Activated CD8-positive, alpha-beta T cell treated with anti-CD3 and anti-CD28 coated beads for 36 hours (primary cell): ENCODE results near the gene CDSN. TPM values are rescaled to one million over a fixed set of nuclear protein-coding genes. Genes with fewer than 3 reads are reported as not detected.

Experiments used
- ATAC-seq: fragments of 200-7000 bp; cut with Tn5 transposase; one replicate; pipeline ENCODE4 v1.10.0; 2021; ENCODE audit warnings: mild to moderate bottlenecking, moderate library complexity
- CTCF ChIA-PET: fragments of 350-600 bp; sonication (Branson Sonifier 250); formaldehyde crosslinking; loops from one replicate; lab custom pipeline; 2021; ENCODE audit warnings: antibody characterized with exemption; lab: Charles Lee
- POLR2A ChIA-PET: fragments of 350-600 bp; sonication (Branson Sonifier 250); formaldehyde crosslinking; loops from one replicate; lab custom pipeline; 2021; ENCODE audit warnings: antibody characterized with exemption; lab: Charles Lee
- DNase-seq: peaks from one replicate; pipeline ENCODE4 v3.0.0-alpha.2; 2020
- H3K27ac Mint-ChIP-seq: one replicate; pipeline ENCODE4 v1.8.0; 2021; ENCODE audit warnings: mild to moderate bottlenecking, mixed read lengths
- H3K27me3 Mint-ChIP-seq: one replicate; pipeline ENCODE4 v1.8.0; 2021; ENCODE audit warnings: mixed read lengths
- H3K36me3 Mint-ChIP-seq: one replicate; pipeline ENCODE4 v1.8.0; 2021; ENCODE audit warnings: low read depth, mixed read lengths
- H3K4me1 Mint-ChIP-seq: one replicate; pipeline ENCODE4 v1.8.0; 2021; ENCODE audit warnings: low read depth, mixed read lengths
- H3K4me3 Mint-ChIP-seq: one replicate; pipeline ENCODE4 v1.8.0; 2021; ENCODE audit warnings: mild to moderate bottlenecking, moderate library complexity, mixed read lengths
- H3K9me3 Mint-ChIP-seq: one replicate; pipeline ENCODE4 v1.8.0; 2021; ENCODE audit warnings: mixed read lengths
- CTCF ChIP-seq: fragments of 200-600 bp; IDR thresholded peaks from one replicate; pipeline ENCODE4 v1.8.0; 2022; ENCODE audit warnings: antibody characterized with exemption, mild to moderate bottlenecking
- intact Hi-C: fragments of 100-400 bp; cut with micrococcal nuclease; formaldehyde crosslinking; loops from one replicate; pipeline ENCODE4 v1.10.0; 2022
- total RNA-seq, 2 experiments: library from RNA; stranded (reverse); gene quantifications; one replicate each; pipeline ENCODE4 v1.2.3, GENCODE V29; 2021

The CDSN gene
- total RNA-seq, 2 experiments from 2014 or later: not detected

DNA sequence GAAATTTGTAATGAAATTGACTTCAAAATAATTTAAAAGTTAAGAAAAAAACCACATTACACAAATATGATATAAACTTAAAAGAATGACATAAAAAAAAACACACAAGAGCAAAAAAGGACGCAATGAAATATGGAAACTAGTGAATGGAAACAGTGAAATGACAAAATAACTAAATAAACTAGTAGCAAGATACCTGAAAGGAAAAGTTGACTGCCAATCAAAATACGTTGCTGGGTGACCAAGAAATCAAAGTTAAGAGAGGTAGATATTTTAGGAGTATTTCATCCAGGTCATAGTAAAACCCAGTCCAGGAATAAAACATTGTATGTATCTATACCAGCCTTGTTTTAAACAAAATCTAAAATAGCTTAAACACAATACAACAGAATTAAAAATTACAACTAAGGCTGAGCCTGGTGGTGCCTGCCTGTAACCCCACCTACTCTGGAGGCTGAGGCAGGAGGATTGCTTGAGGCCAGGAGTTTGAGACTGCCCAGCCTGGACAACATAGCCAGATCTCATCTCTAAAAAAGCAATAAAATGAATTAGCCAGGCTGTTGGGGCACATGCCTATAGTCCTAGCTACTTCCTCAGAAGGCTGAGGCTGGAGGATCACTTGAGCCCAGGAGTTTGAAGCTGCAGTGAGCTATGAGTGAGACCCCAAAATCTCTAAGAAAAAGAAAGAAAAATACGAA lies 29.8 kb downstream of the CDSN start:
- ATAC-seq (no peak), DNase-seq (no peak)
- no peak for TF ChIP-seq CTCF
- Mint-ChIP-seq H3K9me3 (no peaks in the 10 kb centered on the region), H3K4me3 (no peak overlapping the region), H3K27ac (no peak overlapping the region), H3K4me1 (peaks cover 26% of the 10 kb centered on the region), H3K36me3 (no peaks in the 10 kb centered on the region), H3K27me3 (no peaks in the 10 kb centered on the region)
- intact Hi-C loops: no loop called here
- POLR2A ChIA-PET: interaction anchor here (0.9 to 1.4 kb wide), 3 partner anchors 170 to 210 kb away, joined by 3 to 4 read pairs (median 4); partner anchors contain the start of gene VARS2
- CTCF ChIA-PET: interaction anchor here (1.3 to 7.6 kb wide), 4 partner anchors 11 to 411 kb away, joined by 4 to 55 read pairs (median 5); partner anchors contain the start of gene VARS2

DNA sequence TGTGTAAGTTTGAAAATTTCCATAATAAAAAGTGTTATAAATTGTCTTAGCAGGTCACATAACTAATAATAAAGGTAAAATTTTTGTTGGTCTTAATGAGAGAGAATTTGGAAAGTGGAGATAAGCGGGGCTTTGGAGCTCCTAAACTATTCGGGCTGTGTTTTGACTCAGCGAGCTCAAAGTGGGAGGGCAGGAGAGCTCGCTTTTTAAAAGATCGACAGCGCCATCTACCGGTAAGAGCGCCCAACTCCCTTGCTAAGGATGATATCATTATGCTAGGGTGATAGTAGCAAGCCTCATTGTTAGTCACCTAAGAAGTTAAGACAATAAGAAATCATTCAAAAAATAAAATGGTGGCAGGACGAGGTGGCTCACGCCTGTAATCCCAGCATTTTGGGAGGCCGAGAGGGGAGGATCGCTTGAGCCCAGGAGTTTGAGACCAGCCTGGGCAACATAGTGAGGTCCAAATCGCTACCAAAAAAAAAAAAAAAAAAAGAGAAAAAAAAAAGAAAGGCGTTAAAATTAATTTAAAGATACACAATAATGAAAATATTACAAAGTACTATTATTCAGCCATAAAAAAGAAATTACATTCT lies 32.7 kb downstream of the CDSN start:
- H3K9me3 Mint-ChIP-seq: no peaks in the 10 kb centered on the region
- DNase-seq: peak; percentile 92
- H3K4me1 Mint-ChIP-seq: peaks cover 10% of the 10 kb centered on the region
- H3K27me3 Mint-ChIP-seq: no peaks in the 10 kb centered on the region
- intact Hi-C loops: loop anchor here (5.0 kb wide), 1 partner anchor 170 kb away; no protein-coding TSS in a partner anchor
- H3K36me3 Mint-ChIP-seq: no peaks in the 10 kb centered on the region
- ATAC-seq: peak; percentile 97
- ChIA-PET CTCF (interaction anchor here (0.6 to 3.2 kb wide), 60 partner anchors 8 to 676 kb away, joined by 3 to 32 read pairs (median 5); partner anchors contain the start of genes GTF2H4, MDC1, MUC21 and SFTA2), POLR2A (interaction anchor here (0.5 to 1.1 kb wide), 3 partner anchors 132 to 497 kb away, joined by 3 to 4 read pairs (median 3); no protein-coding TSS in a partner anchor)
- H3K4me3 Mint-ChIP-seq: no peak overlapping the region
- TF ChIP-seq CTCF: peak; percentile 72
- no peak overlapping the region for H3K27ac Mint-ChIP-seq

- no peaks in the 10 kb centered on the region for H3K9me3 Mint-ChIP-seq
- ChIA-PET POLR2A (interaction anchor here (0.5 to 1.1 kb wide), 3 partner anchors 131 to 497 kb away, joined by 3 to 4 read pairs (median 3); no protein-coding TSS in a partner anchor), CTCF (interaction anchor here (0.6 to 3.2 kb wide), 61 partner anchors 8 to 676 kb away, joined by 3 to 32 read pairs (median 5); partner anchors contain the start of genes GTF2H4, MDC1, MUC21 and SFTA2)
- DNase-seq (no peak), ATAC-seq (no peak)
- no peaks in the 10 kb centered on the region for H3K27me3 Mint-ChIP-seq
- TF ChIP-seq CTCF: no peak
- intact Hi-C loops: loop anchor here (5.0 kb wide), 1 partner anchor 170 kb away; no protein-coding TSS in a partner anchor
- no peak overlapping the region for H3K27ac Mint-ChIP-seq
- H3K36me3 Mint-ChIP-seq: no peaks in the 10 kb centered on the region
- H3K4me3 Mint-ChIP-seq: no peak overlapping the region
- H3K4me1 Mint-ChIP-seq: peaks cover 10% of the 10 kb centered on the region
Measured at GRCh38 chr6:31086788-31087440, 33.3 kb downstream of the CDSN start.

- Mint-ChIP-seq H3K27ac (no peak overlapping the region), H3K27me3 (no peaks in the 10 kb centered on the region), H3K4me1 (peaks cover 18% of the 10 kb centered on the region), H3K4me3 (no peak overlapping the region), H3K36me3 (no peaks in the 10 kb centered on the region), H3K9me3 (no peaks in the 10 kb centered on the region)
- ChIA-PET POLR2A (no interaction called here), CTCF (interaction anchor here (1.0 to 7.7 kb wide), 9 partner anchors 11 to 405 kb away, joined by 3 to 116 read pairs (median 4); partner anchors contain the start of gene VARS2)
- intact Hi-C loops: no loop called here
- TF ChIP-seq CTCF: peak; percentile 59
- peak; percentile 60 for DNase-seq
- ATAC-seq: no peak
Measured at GRCh38 chr6:31083742-31084354, 36.4 kb downstream of the CDSN start.
